Endometrial microvascular endothelial cells (primary cell): ENCODE measurements around the gene NBPF15. TPM values are rescaled to one million over a fixed set of nuclear protein-coding genes. Genes with fewer than 3 reads are reported as not detected.
"Not testable (repeated sequence)": the region's sequence is repeated elsewhere in the genome, so short reads cannot be mapped to it uniquely, and the experiment has no call there.

Source experiments
- in situ Hi-C: cut with HindIII; loops from 2 replicates; pipeline ENCODE4 v1.10.0; 2017; ENCODE audit warnings: low sequenced_read_pairs, low pct_unique_long_range_greater_than_20kb; ENCODE audit errors: inconsistent ontology term
- total RNA-seq: library from RNA; depleted of rRNA; stranded (reverse); fragments of >200 nt; gene quantifications from one replicate; pipeline ENCODE4 v1.2.3, GENCODE V29; 2015; ENCODE audit errors: inconsistent ontology term

Gene NBPF15
- total RNA-seq, 1 donor from 2014 or later: 21.0 TPM

DNA sequence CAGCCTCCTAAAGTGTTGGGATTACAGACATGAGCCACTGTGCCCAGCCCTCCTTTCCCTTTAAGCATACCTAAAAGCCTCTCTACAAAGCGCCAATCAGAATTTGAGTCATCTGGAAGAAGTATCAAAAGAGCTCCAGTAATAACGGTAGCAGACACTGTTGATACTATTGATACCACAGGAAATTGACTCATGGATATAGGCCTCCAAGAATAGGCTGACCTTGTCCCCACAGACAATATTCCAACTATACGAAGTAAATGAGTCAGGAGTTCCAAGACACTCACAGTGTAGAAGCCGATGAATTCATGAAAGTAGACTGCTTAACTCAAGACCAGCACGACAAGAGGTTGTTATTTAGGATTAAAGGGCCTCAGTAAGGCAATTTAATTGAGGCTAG, 58.7 kb downstream of the NBPF15 start:
- in situ Hi-C loops: not testable (repeated sequence)

DNA sequence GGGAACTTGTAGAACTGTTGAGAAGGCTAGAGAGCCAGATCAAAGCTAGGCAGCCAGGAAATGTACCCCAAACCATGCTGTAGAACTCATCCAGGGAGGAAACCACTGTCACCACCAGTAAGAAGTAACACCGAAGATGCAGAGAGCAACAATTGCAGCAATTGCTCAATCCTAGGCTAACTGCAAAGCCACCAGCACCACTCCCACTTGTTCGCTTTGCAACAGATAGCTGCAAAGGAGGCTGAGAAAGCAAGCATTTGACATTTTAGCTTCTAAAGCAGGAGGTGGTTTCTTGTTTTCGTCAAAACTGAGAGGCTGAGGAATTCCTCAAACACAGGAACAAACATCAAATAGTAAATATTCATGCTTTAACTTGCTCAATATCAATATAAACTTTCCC, 89.8 kb downstream of the NBPF15 start:
- in situ Hi-C loops: not testable (repeated sequence)

Other genes with a start within 250 kb of the NBPF15 start
- gene PPIAL4E, start 88.0 kb downstream of the NBPF15 start, total RNA-seq: not detected
- not detected for gene PPIAL4F, start 131.2 kb upstream of the NBPF15 start, total RNA-seq